HG02610 (cell line): ENCODE results near the gene SAAL1.
"Not testable (repeated sequence)": the region's sequence is repeated elsewhere in the genome, so short reads cannot be mapped to it uniquely, and the experiment has no call there.

Experiments used
- ATAC-seq: cut with Tn5 transposase; IDR thresholded peaks from one replicate; pipeline ENCODE4 v1.9.1; 2021; ENCODE audit warnings: mild to moderate bottlenecking, moderate library complexity; ENCODE audit not compliant: unreplicated experiment

The SAAL1 gene, protein sequence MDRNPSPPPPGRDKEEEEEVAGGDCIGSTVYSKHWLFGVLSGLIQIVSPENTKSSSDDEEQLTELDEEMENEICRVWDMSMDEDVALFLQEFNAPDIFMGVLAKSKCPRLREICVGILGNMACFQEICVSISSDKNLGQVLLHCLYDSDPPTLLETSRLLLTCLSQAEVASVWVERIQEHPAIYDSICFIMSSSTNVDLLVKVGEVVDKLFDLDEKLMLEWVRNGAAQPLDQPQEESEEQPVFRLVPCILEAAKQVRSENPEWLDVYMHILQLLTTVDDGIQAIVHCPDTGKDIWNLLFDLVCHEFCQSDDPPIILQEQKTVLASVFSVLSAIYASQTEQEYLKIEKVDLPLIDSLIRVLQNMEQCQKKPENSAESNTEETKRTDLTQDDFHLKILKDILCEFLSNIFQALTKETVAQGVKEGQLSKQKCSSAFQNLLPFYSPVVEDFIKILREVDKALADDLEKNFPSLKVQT

DNA sequence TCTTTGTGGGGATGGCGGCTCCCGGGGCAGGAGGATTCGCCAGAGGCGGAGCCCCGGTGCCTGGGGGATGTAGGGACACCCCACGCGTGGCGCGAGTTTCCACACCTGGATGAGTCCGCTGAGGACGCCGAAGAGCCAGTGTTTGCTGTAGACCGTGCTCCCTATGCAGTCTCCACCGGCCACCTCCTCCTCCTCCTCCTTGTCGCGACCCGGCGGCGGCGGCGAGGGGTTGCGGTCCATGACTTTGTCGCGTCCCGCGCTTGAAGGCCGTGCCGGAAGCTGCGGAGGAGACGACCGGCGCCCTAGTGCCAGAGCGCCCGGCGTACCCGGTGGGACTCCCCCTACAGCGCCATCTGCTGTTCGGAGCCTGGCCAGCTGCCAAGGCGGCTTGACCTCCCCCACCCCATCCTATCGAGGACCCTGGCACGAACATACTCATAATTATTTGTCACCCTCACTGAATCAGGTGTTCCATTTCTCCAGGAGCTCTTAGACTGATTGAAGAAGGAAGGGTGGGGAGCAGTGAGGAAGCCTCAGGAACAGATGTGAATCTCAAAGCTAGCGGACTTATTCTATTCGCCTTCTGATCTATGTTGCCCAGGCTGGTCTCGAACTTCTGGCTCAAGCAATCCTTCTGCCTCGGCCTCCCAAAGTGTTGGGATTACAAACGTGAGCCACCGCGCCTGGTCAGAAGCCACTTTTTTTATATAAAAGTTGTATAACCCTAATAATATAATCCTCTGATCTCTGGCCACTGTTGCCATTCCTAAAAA lies at the start of gene SAAL1:
Gene SAAL1, minus strand, starts transcription at position 281 of the 773 bp plus-strand sequence. Its CDS starts 41 bp downstream, at position 240.
- peak; percentile 93 for ATAC-seq

DNA sequence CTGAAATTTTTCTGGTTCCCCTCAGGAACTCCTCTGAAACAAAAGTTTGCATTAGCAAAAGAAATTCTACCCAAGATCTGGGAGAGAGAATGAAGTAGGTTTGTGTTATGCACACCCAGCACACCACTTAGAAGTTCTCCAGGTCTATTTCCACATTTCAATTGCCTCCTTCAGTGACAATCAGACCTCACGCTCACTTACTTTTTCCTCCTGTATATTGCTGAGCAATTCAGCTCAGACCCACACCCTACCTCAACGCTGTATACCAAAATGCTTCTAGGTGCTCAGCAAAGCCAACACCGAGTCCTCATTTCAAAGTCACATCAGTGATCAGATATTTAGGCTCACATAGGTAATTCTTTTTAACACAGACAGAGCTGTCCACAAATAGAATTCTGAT lies 45.7 kb upstream of the SAAL1 start:
- ATAC-seq, result no peak

DNA sequence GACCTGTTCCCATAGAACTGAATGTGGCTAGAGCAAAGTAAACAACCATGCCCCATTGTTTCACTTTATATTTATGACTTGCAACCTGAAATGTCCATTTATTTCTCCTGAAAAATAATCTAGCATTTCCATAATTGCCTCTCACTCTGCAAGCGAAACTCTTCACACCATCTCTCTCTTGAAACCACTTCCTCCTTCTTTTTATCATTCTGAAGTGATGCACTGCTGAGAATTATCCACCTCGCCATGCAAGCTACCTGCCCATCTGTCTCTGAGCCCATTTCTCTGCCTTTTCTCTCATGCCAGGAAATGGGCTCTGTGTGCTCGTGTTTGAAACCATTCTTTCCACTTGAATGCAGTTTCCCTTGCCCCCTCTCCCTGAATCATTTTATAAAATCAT lies 40.0 kb upstream of the SAAL1 start:
- no peak for ATAC-seq

DNA sequence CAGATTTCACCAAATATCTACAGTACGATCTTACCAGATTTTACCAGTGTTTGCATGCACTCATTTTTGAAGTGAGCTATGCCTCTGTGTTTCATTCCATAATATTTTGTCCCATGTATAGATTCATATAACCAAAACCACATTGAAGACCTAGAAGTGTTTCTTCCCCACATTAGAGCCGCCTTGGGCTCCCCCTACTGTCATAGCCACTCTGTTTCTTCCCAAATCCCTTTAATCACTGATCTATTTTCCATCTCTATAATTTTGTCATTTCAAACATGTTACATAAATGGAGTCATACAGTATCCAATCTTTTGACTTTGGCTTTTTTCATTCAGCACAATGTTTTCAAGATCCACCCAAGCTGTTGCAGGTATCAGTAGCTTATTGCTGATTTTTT lies 39.1 kb upstream of the SAAL1 start:
- ATAC-seq, result no peak

DNA sequence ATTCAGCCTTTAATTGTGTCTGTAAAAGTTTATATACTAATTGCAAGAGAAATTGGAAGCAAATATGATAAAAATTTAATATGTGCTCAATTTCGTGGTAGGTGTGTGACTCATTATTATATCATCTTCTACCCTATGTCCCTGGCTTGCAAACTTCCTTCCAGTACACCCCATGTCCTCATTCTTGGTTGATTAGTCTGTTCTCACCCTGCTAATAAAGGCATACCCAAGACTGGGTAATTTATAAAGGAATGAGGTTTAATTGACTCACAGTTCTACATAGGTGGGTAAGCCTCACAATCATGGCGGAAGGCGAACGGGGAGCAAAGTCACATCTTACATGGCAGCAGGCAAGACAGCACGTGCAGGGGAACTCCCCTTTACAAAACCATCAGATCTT lies 38.4 kb upstream of the SAAL1 start:
- no peak for ATAC-seq

DNA sequence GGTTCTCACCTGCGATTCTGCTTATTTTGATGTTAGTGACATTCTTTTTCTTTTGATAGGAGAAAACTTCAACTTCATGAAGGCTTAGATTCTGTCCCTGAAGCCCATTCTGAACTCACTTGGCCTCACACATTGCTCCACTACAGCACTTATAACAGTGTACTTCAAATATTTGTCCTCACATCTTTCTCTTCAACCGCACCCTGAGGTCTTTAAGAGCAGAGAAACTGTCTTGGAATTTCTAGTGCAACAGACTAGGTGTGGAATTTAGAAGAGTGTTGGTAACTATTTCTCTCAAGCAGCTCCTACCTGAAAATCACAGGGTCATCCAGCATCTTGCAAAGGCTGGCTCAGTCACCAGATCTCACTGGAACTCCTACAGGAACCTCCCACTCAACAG lies 34.3 kb upstream of the SAAL1 start:
- no peak for ATAC-seq

DNA sequence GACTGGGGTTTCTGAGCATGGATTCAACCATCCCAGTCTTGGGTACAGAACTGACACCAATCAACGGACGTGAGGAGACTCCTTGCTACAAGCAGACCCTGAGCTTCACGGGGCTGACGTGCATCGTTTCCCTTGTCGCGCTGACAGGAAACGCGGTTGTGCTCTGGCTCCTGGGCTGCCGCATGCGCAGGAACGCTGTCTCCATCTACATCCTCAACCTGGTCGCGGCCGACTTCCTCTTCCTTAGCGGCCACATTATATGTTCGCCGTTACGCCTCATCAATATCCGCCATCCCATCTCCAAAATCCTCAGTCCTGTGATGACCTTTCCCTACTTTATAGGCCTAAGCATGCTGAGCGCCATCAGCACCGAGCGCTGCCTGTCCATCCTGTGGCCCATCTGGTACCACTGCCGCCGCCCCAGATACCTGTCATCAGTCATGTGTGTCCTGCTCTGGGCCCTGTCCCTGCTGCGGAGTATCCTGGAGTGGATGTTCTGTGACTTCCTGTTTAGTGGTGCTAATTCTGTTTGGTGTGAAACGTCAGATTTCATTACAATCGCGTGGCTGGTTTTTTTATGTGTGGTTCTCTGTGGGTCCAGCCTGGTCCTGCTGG lies 31.4 kb upstream of the SAAL1 start:
- ATAC-seq, result no peak

DNA sequence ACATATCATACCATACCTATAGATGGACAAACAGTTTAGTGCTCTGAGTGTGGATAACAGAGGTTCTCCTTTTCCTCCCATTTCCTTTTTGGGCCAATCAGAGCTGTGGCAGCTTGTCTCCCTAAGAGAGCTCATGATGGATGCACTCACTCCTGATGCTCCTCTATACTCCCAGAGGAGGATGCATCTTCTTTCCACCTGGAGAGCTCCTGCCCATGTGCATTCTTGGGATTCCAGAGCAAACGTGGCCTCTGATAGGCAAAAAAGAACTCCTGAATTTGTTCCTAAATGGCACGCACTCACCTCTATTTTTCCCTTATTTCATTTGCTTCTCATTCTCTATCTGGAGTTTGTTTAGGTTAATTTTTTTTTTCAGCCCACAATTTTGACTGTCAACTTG lies 29.4 kb upstream of the SAAL1 start:
- ATAC-seq, result no peak

DNA sequence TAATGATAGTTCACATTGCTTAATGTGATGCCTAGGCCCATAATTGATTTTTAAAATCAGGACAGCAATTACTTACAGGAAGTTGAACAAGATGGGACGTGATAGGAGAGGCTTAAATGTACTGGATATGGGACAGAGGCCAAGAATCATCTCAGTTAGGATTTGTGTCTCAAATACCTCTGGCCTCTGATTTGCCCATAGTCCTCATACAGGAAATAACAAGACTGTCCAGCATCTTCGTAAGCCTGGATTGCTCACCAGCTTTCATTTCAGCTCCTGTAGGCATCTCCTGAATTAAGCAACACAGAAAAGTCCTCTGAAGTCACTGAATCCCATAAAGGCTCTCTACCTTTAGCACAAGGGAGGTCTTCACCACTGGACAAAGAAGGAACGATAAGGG lies 26.5 kb upstream of the SAAL1 start, which contains the start of gene MRGPRX3:
Gene MRGPRX3, plus strand, starts transcription at position 231 of the 400 bp plus-strand sequence. CDS start 4,632 bp downstream, outside the sequence.
- no peak for ATAC-seq

DNA sequence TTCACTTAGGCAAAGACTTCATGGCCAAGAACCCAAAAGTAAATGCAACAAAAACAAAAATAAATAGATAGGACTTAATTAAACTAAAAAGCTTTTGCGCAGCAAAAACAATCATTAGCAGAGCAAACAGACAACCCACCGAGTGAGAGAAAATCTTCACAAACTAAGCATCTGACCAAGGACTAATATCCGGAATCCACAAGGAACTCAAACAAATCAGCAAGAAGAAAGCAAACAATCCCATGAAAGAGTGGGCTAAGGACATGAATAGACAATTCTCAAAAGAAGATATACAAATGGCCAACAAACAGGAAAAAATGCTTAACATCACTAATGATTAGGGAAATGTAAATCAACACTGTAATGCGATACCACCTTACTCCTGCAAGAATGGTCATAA lies 25.2 kb upstream of the SAAL1 start:
- not testable (repeated sequence) for ATAC-seq

DNA sequence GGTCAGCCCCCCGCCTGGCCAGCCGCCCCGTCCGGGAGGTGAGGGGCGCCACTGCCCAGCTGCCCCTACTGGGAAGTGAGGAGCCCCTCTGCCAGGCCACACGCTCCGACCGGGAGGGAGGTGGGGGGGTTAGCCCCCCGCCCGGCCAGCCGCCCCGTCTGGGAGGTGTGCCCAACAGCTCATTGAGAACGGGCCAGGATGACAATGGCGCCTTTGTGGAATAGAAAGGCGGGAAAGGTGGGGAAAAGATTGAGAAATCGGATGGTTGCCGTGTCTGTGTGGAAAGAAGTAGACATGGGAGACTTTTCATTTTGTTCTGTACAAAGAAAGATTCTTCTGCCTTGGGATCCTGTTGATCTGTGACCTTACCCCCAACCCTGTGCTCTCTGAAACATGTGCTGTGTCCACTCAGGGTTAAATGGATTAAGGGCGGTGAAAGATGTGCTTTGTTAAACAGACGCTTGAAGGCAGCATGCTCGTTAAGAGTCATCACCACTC lies 15.5 kb upstream of the SAAL1 start:
- ATAC-seq, result not testable (repeated sequence)

DNA sequence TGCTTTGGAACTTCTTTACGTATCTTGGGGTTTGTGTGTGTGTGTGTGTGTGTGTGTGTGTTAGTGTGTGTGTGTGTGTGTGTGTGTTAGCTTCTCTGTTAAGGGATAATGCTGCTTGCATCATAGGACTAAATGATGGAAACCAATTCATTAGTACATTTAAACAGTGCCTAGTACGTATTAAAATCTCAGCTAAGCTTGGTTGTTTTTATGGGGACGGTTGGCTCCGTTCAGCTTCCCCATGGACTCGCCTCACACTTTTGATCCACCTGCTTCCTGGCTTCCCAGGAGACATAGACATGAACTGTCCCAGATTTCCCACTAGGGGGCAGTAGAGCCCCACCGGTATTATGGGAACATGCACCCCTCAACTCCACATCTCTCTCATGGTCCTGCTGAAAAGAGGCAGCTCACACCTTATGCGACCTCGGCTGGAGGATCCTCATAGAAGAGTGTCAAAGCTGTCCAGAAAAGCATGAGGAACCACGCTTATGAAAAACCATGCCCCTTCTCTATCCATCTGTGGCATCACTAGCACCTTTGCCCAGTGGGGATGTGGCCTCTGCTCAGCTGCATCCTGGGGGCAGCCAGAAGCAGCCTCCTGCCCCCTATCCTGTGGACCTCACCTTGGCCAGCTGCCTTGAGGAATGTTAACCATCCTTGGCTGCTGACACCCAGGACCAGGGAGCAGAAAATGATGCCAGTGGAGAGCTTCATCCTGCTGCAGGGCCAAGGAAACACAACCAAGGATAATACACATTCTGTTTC lies 9.7 kb upstream of the SAAL1 start:
- ATAC-seq, result peak; percentile 72

DNA sequence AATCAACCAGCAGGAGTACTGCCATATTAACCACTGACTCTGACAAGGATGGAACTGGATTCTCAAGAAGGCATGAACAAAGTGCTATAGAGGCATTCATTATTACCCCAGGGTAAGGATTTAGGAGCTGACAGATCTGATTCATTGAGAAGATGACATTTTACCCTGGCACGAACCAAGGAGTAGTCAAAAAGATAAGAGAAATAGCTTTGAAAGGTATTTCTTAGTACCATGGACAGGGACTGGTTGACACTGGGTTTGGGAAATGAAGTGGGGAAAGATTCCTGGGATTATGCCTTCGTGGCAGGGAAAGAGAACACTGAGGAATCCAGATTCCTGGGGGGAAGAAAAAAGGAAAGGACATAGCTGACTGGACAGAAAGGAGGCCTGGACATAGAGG lies 5.1 kb upstream of the SAAL1 start:
- no peak for ATAC-seq

DNA sequence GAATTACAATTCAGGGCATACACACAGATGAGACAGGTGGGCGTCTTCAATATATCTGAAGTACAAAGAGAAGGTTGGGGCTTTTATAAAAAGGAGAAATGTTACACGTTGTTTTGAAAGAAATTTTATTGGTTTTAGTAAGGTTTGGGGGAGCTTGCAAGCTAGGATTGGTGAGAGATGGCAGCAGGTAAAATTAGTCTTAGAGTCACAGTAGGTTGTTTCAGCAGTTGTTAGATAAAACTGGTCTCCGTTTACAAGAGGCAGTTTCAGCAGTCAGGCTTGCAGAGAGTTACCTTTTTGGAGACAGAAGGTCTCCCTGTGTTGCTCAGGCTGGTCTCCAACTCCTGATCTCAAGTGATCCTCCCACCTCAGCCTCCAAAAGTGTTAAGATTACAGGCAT lies 2.4 kb upstream of the SAAL1 start:
- no peak for ATAC-seq

DNA sequence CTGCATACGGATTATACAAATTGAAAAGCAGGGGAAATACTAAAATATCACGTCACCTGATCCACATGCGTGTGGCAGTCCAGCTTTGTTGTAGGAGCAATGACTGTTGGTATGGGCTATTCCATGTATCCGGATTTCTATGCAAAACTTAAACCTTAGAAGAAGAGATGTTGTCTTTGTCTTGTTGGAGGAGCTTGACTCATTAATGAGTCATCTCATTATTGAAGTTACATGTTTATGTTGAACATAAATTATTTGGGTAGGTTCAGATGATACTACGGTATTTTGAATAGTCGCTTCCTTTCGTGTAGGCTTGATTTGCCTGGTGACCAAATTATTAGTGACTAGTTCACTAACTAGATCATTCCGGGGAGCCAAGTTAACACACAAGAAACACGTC lies 806 bp upstream of the SAAL1 start:
- ATAC-seq, result no peak

DNA sequence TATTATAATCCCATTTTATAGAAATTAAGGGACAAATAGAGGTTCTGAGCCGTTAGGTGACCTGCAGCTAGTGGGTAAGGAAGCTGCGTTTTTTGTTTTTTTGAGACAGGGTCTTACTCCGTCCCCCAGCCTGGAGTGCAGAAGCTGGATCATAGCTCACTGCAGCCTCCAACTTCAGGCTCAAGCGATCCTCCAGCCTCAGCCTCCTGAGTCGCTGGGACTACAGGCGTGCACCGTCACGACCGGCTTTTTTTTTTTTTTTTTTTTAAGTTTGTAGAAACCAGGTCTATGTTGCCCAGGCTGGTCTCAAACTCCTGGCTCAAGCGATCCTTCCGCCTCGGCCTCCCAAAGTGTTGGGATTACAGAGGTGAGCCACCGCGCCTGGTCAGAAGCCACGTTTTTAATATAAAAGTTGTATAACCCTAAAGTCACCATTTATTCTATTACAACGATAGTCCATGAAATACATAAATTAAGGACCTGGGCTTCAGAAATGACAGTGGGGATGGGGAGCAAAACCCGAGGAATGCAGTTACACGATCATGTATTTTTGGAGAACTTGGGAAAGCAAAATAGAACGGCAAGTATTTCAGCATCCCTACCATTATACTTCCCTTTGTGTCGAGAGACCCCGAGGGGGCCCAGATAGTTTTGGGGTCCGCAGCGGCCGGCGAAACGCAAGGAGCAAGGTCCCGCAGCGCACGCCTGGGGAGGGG lies 638 bp downstream of the SAAL1 start:
- no peak for ATAC-seq

DNA sequence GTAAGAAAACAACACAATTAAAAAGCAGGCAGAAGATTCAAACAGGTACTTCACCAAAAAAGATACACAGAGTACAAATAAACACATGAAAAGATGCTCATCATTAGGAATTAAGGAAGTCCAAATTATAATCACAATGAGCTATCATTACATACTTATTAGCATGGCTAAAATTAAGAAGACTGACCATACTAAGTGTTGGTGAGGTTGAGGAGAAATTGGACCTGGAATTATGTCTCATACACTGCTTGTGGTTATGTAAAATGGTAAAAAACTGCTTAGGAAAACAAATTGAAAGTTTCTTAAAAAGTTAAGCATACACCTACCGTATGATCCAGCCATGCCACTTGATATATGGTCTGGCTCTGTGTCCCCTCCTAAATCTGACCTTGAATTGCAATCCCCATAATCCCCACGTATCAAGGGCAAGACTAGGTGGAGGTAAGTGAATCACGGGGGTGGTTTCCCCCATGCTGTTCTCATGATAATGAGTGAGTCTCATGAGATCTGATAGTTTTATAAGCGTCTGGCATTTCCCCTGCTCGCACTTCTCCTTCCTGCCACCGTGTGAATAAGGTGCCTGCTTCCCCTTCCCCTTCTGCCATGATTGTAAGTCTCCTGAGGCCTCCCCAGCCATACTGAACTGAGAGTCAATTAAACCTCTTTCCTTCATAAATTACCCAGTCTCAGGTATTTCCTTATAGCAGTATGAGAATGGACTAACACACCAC lies 4.8 kb downstream of the SAAL1 start:
- ATAC-seq, result no peak

DNA sequence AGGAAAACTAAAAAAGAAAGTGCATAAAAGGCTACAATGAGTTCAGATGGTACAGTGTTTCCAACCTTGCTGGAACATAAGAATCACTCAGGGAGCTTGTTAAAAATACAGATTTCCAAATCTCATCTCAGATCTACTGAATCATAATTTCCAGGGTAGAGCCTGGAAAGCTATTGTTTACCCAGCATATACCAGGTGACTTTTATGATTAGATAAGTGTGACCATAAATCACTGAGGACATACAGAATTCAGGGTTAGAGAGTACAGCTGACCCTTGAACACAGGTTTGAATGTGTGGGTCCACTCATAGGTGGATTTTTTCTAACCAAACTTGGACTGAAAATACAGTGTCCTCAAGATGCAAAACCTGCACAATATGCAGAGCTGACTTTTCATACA lies 11.9 kb downstream of the SAAL1 start:
- no peak for ATAC-seq

DNA sequence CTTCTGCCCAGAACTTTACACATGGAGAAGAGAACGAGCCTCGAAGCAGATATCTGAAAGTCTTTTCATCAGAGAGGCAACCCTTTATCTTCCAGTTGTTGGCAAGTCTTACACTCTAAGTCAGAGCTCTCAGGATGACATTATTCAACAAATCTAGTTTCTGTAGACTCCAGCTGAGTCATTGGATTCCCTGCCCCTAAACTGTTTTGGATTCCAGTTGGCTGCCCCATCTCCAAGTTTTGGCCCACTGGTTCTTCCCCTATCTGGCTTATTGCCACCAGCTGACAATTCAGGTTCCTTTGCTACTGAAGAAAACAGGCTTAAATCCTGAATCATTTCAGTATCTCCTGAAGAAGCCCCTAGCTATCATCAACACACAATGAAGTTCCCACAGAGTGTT lies 14.2 kb downstream of the SAAL1 start:
- ATAC-seq, result no peak
